HTERT RPE-1 (cell line): ENCODE results near the gene AGER.
"Not testable (repeated sequence)": the region's sequence is repeated elsewhere in the genome, so short reads cannot be mapped to it uniquely, and the experiment has no call there.

Source experiments
- in situ Hi-C: fragments of 300-500 bp; cut with MboI; formaldehyde crosslinking; loops from 4 replicates; pipeline ENCODE4 v1.14.3; 2020; ENCODE audit warnings: low sequenced_read_pairs

Gene AGER

GRCh38 chr6:32151181-32151862 lies 32.7 kb downstream of the AGER start:
- in situ Hi-C loops: no loop called here

GRCh38 chr6:32149932-32150870 lies 33.9 kb downstream of the AGER start:
- in situ Hi-C loops: no loop called here

- in situ Hi-C loops: no loop called here
These were observed 34.8 kb downstream of the AGER start for GRCh38 chr6:32149092-32149755.

GRCh38 chr6:32148289-32149091 lies 35.6 kb downstream of the AGER start:
- in situ Hi-C loops: no loop called here

- in situ Hi-C loops: no loop called here
These were observed 36.5 kb downstream of the AGER start for GRCh38 chr6:32147401-32148132.

- in situ Hi-C loops: no loop called here
These were observed 37.4 kb downstream of the AGER start for GRCh38 chr6:32146687-32147086.

- in situ Hi-C loops: no loop called here
These were observed 37.8 kb downstream of the AGER start for GRCh38 chr6:32146287-32146686.

- in situ Hi-C loops: not testable (repeated sequence)
These were observed 39.8 kb downstream of the AGER start for GRCh38 chr6:32144238-32144637.

- in situ Hi-C loops: no loop called here
These were observed 43.5 kb downstream of the AGER start for GRCh38 chr6:32140420-32141046.

- in situ Hi-C loops: no loop called here
These were observed 44.5 kb downstream of the AGER start for GRCh38 chr6:32139590-32139989.

GRCh38 chr6:32137454-32137853 lies 46.6 kb downstream of the AGER start:
- in situ Hi-C loops: no loop called here

- in situ Hi-C loops: no loop called here
These were observed 50.3 kb downstream of the AGER start for GRCh38 chr6:32133786-32134185.

- in situ Hi-C loops: no loop called here
These were observed 51.9 kb downstream of the AGER start for GRCh38 chr6:32132110-32132509.

GRCh38 chr6:32131439-32131948 lies 52.6 kb downstream of the AGER start:
- in situ Hi-C loops: no loop called here
